Measurements from ENCODE around the gene SHISA7.

SHISA7 gene

DNA sequence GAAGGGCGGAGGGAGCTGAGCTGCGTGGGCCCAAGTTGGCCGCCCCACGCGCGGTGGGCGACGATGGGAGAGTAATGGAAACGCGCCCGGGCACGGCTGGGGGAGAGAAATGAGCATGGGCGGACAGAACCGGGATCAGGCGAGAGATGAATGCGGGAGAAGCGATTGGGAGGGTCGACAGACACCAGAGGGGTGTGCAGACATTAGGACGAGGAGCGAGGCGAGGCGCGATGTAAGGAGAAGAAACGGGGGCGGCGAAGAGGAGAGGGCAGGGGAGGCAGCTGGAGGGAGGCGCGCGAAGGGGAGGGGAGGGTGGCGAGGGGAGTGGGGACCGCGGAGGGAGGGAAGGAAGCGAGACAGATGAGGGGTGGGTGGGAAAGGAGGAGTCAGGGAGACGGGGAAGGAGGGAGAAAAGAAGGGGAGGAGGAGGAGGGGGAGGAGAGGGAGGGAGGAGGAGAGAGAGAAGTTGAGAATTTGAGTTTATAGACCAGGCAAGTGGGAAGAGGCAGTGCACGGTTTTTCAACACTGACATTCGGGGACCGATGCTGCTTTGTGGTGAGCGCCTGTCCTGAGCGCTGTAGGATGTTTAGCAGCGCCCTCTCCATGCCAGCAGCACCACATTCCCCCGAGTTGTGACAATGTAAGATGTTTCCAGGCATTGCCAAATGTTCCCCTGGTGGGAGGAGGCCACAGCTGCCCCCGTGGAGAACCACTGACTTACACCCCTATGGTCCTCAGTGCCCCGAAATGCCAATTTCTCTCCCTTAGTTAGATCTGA lies at the start of gene SHISA7:
SHISA7 (minus strand) TSS at position 256 of the 779 bp plus-strand sequence. CDS start 437 bp downstream, outside the sequence.
- no peak within 1 kb of the TSS for H3K4me3 ChIP-seq (ENCODE audit: low read depth, low read length)
- no peak for DNase-seq (ENCODE audit: low read depth)

DNA sequence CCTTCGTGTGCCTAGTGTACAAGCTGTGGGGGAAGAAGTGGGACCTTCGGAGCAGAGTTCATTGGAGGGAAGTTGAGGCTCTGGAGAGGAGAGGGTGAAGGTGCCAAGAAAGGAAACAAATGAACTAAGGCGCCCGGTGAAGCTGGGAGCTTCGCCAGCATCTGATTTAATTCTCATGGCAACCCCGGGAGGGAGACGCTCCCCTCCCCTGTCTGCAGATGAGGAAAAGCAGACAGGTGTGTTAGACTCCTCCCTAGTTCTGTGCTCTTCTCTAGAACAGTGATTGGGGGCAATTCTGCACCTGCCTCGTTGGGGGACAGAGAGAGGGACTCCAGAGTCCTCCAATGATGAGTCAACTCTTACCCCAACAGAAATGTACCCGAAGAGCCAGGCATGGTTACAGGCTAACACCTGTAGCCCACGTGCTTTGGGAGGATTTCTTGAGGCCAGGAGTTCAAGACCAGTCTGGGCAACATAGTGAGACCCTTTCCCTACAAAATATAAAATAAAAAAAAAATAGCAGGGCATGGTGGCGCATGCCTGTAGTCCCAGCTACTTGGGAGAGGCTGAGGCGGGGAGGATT lies 49.4 kb upstream of the SHISA7 start:
- no peak for DNase-seq (ENCODE audit: low read depth)
- no peak overlapping the region for H3K4me3 ChIP-seq (ENCODE audit: low read depth, low read length)

DNA sequence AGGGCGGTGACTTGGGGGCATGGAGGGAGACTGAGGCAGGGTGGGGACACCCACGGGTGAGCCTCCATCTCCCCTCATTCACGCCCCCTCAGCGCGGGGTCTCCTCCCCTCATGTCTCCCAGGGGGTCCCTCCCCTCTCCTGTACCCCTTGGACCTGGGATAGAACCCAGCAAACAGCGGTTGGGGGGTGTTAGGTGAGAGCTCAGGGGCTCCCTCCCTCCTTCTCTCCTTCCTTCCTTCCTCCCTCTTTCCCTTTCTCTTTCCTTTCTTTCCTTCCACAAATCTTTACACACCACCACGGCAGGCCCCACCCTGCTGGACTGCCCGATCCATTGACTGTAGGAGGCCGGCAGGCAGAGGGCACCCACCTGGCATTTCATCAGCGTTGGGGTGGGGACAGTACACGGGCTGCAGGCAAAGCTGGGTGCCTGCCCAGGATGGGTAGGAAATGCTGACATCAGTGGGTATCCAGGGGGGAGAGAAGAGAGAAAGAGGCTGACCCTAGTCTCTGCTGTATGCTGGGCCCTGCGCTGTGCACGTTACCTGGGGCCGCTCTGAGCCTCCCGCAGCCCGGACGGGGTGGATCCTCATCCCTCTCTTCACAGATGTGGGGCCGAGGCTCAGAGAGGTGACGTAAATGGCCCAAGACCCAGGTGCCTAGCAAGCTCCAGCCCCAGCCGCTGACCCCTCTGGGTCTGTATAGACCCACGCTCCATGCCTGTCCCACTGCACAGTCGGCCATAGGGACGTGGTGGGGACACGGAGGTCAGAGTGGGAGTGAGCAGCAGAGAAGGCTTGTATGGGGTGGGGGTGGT lies 48.7 kb upstream of the SHISA7 start:
- no peak overlapping the region for H3K4me3 ChIP-seq (ENCODE audit: low read depth, low read length)
- no peak for DNase-seq (ENCODE audit: low read depth)

DNA sequence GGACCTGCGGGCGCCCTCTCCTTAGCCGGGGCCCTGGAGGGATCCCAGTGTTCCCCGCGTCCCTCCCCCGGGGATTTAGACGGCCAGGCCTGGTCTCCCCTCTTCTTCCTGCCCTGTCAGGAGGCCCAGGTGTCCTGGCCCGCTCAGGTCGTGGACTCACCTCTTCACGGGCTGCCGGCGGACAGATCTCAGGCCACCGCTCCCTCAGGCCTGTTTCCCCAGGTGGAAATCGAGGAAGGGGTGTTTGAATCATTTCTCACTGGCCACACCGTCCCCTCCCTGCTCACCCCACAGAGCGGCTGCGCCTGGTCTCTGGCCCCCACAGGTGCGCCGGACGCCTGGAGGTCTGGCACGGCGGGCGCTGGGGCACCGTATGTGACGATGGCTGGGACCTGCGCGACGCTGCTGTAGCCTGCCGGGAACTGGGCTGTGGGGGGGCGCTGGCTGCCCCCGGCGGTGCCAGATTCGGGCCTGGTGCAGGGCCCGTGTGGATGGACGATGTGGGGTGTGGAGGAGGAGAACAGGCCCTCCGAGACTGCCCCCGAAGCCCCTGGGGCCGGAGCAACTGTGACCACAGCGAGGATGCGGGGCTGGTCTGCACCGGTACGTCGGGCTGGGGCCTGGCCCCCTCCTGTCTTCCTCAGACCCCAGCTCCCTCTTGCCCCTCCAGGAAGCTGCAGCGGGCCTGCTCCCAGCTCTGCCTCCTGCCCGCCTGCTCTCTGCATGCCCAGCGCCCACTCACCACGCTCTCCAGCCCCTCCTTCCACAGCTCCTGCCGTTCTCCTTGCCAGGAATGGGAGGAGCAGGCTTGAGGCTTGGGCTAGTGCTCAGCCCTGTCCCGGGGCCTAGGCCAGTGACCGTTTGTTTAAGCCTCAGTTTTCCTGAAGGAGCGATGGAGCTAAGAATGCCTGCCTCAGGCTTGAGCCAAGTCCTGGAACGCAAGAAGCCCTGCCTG lies 47.7 kb upstream of the SHISA7 start:
- H3K4me3 ChIP-seq (ENCODE audit: low read depth, low read length): no peak overlapping the region
- no peak for DNase-seq (ENCODE audit: low read depth)

DNA sequence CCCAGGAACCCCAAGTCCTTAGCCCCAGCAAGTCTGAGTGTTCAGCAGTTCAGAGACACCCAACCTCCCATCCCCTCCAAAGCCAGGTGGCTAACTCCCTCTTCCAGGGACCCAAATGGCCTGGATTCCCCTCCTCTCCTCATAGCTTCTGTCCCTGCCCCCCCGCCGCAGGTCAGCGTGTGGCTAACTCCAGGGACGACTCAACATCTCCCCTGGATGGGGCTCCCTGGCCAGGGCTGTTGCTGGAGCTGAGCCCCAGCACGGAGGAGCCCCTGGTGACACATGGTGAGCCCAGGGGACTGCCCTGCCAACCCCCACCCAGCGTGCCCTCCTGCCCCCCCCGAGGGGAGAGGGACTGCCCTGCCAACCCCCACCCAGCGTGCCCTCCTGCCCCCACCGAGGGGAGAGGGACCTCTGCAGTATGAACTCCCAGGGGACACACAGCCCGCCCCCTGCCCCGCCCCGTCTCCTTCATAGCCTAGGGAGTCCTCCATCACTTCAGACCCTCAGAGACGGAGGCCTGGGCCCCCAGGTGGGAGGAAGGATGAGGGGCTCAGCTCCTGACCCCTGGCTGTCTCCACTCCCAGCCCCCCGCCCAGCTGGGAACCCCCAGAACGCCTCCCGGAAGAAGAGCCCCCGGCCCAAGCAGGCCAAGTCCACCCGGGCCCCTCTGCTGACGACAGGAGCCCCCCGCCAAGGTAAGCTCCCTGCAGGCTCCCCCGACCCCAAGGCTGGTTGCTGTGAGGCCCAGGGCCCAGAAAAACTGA lies 46.8 kb upstream of the SHISA7 start:
- DNase-seq (ENCODE audit: low read depth): no peak
- peak overlapping the region; percentile 1 for H3K4me3 ChIP-seq (ENCODE audit: low read depth, low read length)

DNA sequence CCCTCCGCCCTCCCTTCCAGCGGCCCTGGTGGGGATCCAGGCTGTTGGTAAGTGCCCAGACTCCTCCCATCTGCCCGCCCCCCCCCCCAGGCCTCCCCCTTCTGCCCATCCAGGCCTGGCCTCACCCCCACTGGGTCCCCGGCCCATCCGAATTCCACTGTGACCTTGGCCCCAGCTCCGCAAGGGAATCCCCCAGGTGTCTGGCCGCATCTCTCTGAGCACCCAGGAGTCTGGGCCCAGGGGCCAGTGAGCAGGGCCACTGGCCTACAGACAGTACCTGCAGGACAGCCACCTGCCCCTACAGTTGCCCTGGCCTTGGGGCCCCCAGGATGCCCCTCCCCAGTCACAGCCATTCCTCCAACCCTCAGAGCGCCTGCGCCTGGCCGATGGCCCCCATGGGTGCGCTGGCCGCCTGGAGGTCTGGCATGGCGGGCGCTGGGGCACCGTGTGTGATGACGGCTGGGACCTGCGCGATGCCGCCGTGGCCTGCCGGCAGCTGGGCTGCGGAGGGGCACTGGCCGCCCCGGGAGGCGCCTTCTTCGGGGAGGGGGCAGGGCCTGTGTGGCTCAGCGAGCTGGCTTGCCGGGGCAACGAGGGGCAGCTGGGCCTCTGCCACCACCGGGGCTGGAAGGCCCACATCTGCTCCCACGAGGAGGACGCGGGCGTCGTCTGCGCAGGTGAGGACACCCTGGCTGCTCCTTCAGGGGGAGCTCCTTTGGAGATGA lies 46.0 kb upstream of the SHISA7 start:
- peak overlapping the region; percentile 1 for H3K4me3 ChIP-seq (ENCODE audit: low read depth, low read length)
- DNase-seq (ENCODE audit: low read depth): no peak

DNA sequence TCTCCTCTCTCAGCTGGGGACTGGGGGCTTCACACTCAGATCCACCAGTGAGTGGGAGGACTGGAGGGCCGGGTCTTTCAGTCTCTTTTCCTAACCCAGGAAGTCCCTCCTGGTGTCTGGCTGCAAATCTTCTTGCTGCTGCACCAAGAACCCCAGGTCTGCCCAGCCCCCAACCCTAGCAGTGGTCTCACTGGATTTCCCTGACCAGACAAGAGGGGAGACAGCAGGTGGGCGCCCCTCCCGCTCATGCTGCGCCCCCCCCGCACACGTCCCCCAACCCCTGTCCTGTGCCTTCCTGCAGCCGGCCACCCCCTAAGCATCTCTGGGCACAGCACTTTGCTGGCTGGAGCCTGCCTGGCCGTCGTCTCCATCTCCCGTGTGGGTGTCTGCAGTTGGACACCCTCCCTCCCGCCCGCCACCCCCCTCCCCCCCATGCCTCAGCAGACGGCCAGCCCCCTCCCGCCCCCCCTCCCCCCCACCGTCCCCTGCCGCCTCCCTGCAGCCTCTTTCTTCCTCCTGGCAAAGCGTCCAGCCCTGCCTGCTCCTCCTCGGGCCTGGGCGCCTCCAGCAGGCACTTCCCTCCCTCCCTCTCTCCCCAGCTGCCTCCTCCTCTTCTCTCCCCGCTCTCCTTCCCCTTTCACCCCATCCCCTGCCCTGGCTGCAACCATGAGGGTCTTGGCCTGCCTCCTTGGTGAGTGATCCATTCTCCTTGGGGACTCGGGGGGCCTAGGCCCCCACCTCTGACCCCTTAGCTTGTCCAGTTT lies 45.0 kb upstream of the SHISA7 start, which contains the start of gene SSC5D:
SSC5D (plus strand) TSS at position 513 of the 764 bp plus-strand sequence; CDS start at position 667, 154 bp downstream.
- no peak for DNase-seq (ENCODE audit: low read depth)
- H3K4me3 ChIP-seq (ENCODE audit: low read depth, low read length): peak within 1 kb of the TSS; percentile 41

DNA sequence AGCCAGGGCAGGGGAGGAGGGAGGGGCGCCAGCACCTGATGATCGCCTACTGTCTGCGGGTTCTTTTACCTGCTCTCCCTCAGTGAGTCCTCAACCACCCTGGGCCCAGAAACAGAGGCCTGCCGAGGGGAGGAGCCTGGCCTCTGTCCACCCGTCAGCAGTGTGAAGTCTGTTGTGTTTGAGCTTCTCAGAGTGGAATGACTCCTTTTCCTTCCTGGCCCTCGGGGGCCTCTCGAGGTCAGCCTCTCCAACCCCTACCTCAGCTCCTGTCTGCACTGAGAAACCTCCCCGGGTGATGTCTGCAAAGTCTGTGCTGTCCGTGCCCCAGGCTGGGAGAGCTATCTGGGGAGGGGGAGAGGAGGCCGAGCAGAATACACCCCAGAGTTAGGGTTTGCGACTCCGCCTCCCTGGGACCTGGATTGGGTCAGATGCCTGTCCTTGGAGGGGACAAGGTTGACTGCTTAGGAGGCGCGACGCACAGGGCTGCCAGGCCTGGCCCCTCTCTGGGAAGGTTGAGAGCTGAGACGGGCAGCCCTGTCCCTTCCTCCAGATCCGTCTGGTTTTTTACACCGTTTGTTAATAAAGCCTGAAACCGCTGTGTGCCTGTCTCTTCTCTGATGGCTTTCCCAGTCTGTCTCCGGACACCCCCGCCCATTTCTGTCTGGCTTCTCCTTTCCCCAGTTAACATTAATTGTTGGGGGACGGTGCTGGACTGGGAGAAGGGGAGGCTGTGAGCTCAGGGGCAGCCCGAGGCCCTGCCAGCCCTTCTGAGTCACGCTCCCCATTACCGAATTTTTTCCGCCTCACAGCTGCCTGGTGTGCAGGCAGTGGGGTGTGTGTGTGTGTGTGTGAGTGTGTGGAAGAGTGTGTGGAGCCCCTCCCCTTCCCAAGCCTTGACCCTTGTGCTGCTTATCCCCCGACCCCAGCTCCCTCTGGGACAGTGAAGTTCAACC lies 44.1 kb upstream of the SHISA7 start:
- DNase-seq (ENCODE audit: low read depth): peak; percentile 96
- peak overlapping the region; percentile 33 for H3K4me3 ChIP-seq (ENCODE audit: low read depth, low read length)

DNA sequence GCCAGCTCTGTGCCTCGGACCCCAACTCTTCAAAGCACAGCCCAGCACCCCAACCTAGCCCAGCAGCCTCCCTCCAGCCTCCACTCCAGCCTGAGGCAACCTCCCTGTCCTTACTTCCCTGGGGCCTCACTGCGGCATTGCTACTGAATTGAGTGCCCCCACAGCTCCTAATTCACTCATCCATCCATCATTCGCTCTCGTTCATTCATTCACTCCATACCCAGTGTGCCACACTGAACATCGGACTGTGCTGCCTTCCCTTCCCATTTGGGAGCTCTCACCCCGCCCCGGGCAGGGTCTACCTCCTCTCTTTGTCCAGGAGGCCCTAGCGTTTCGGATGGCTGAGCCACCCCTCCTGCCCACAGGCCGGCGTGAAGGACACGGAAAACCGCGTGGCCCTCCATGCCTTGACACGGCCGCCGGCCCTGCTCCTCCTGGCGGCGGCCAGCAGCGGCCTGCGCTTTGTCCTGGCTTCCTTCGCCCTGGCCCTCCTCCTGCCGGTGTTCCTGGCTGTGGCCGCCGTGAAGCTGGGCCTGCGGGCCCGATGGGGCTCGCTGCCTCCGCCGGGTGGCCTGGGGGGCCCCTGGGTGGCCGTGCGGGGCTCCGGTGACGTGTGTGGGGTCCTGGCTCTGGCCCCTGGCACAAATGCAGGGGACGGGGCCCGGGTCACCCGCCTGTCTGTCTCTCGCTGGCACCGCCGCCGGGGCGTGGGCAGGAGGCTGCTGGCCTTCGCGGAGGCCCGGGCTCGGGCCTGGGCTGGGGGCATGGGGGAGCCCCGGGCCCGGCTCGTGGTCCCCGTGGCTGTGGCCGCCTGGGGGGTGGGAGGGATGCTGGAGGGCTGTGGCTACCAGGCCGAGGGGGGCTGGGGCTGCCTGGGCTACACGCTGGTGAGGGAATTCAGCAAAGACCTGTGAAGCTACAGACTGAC lies 43.2 kb upstream of the SHISA7 start:
- DNase-seq (ENCODE audit: low read depth): no peak
- peak overlapping the region; percentile 68 for H3K4me3 ChIP-seq (ENCODE audit: low read depth, low read length)

DNA sequence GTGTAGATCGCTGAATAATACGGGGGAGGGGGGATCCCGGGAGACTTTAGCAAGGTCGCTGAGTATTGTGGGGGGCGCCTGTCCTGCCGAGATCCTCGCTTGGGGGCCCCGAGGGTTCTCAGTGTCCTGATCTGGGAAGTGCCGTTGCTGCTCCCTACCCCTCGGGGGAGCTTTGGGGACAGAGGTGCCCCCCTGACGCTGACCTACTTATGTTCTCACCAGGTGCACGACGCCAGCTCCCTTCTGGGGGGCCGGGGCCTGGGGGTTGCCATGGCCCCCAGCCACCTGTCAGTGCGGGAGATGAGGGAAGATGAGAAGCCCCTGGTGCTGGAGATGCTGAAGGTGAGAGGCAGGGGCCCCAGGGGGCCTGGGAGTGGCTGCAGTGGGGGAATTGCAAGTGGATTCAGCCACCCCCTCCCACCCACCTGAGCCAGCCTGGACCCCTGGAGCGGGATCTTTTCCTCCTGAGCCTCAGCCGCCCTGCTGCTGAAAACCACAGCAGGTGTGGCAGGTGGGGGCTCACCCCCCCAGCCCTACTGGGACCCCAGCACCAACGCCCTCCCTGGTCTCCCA lies 42.4 kb upstream of the SHISA7 start:
- H3K4me3 ChIP-seq (ENCODE audit: low read depth, low read length): peak overlapping the region; percentile 68
- DNase-seq (ENCODE audit: low read depth): no peak

DNA sequence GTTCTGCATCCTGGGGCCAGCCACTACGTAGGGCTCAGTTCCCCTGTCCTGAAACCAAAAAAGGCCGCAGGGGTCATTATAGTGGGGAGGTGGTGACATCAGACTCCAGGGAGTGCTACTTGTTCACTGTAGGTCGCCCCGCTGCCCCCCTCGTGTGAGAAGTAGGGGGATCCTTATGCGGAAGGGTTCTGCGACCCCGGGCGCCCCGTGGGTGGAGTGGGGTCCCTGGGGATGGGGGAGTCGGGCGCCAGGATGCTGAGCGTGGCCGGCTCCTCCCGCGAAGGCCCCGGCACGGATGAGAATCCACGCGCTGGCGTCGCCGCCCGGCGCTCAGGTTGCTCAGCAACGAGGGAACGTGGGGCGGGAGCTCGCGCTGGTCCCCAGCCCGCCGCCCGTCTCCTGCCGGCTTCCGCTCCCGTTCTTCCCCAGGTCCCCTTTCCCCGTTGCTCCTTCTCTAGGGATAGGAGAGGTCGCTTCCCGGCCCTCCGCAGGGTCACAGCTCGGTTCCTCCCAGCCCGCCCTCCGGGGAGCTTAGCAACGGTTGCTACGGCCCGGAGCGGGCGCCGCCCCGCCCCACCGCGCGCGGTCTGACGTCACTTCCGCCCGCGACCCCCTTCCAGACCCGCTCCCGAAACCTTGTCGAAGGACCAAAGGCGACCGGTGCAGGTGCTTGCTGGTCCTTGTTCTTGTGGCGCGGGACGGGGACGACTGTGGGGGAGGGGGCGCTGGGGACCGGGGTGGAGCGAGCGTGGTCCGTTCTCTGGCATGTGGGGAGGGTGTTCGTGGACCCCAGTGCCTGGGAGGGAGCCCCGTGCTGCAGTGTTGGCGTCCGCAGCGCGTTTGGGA lies 41.7 kb upstream of the SHISA7 start, which contains the start of gene NAT14:
NAT14 (plus strand) TSS at position 596 of the 846 bp plus-strand sequence. CDS start 521 bp downstream, outside the sequence.
- no peak for DNase-seq (ENCODE audit: low read depth)
- H3K4me3 ChIP-seq (ENCODE audit: low read depth, low read length): peak within 1 kb of the TSS; percentile 68

DNA sequence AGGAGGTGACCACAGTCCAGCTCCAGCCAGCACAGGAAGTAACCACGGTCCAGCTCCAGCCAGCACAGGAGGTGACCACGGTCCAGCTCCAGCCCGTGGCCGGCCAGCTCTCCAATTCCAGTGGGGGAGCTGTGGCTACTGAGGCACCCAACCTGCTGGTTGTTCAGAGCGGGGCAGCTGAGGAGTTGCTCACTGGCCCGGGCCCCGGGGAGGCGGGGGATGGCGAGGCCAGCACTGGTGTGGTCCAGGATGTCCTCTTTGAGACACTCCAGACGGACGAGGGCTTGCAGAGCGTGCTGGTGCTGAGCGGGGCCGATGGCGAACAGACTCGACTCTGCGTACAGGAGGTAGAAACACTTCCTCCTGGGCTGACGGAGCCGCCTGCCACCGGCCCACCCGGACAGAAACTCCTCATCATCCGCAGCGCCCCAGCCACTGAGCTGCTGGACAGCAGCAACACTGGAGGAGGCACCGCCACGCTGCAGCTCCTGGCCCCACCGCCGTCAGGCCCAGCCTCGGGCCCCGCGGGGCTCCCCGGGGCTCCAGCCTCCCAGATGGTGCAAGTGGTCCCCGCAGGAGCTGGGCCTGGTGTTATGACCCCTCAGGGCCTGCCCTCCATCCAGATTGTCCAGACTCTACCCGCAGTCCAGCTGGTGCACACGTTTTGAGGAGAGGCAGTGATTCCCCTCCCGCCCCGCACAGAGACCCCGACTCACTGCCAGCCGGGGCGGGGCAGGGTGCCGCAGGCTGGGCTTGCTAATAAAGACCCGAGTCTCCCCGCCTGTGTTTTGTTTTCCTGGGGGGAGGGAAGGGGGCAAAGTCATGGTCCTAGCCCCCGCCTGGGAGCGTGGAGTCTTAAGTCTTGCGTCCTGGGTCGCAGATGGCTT lies 40.8 kb upstream of the SHISA7 start:
- peak overlapping the region; percentile 68 for H3K4me3 ChIP-seq (ENCODE audit: low read depth, low read length)
- no peak for DNase-seq (ENCODE audit: low read depth)

Measured in skeletal muscle cell (primary cell).